Ammon's horn (tissue), 1 donor: ENCODE results near the gene ADAD1.

Source experiments
- DNase-seq: peaks from one replicate; pipeline ENCODE4 v3.0.0-alpha.2; 2016; ENCODE audit warnings: low spot score

Gene ADAD1

GRCh38 chr4:122456231-122457116 is 77.7 kb downstream of the ADAD1 start, which contains the start of gene IL2:
IL2 (minus strand) TSS chr4:122456725; CDS start chr4:122456440, 285 bp downstream.
- no peak for DNase-seq

DNA sequence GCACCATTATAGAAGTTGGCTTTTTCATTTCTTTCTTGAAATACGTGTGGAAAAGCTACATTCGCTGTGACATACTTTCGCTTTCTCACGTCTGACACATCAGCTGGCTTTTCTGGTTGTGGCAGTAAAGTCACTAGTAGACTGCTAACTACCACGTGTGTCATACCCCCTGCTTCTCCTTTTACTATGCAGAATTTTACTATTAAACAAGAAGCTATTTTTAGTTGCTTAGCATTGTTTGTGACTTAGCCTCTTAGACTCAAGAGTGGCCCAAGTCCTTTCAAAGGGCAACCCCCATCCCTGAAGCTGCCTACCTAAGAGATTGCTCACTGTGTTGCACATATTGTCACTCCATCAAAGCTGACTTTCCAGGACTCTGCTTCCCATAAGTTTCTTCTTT is 79.8 kb downstream of the ADAD1 start:
- DNase-seq = no peak

- no peak for DNase-seq
Observed at GRCh38 chr4:122469457-122469856, 90.6 kb downstream of the ADAD1 start.

GRCh38 chr4:122475233-122475632 is 96.4 kb downstream of the ADAD1 start:
- DNase-seq = no peak

DNA sequence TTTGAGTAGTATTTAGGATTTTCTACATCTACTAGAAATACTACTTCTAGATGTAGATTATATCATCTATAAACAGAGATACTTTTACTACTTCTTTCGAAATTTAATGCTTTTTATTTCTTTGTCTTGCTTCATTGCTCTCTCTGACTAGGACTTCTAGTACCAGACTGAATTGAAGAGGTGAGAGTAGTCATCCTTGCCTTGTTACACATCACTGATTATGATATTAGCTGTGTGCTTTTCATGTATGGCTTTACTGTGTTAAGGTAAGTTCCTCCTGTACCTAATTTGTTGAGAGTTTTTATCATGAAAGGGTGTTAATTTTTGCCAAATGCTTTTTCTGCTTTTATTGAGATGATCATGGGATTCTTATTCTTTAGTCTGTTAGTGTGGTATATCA is 97.3 kb downstream of the ADAD1 start:
- no peak for DNase-seq

GRCh38 chr4:122476745-122477144 is 97.9 kb downstream of the ADAD1 start:
- no peak for DNase-seq
